ENCODE measurements around the gene KLRG1. TPM values are rescaled to one million over a fixed set of nuclear protein-coding genes. Genes with fewer than 3 reads are reported as not detected.
A peak's percentile ranks its signal among the peaks of the same experiment; 100 is the strongest.

KLRG1 gene
- total RNA-seq, 1 experiment from 2014 or later: 5.1 TPM

- DNase-seq (ENCODE audit: low read depth): no peak
These were observed 4.1 kb upstream of the KLRG1 start for GRCh38 chr12:8985213-8985754.

- no peak for DNase-seq (ENCODE audit: low read depth)
These were observed 2.2 kb upstream of the KLRG1 start for GRCh38 chr12:8987163-8987562.

GRCh38 chr12:8987685-8988084 lies 1.7 kb upstream of the KLRG1 start:
- DNase-seq (ENCODE audit: low read depth): no peak

- DNase-seq (ENCODE audit: low read depth): no peak
These were observed 2.3 kb downstream of the KLRG1 start for GRCh38 chr12:8991371-8992345.

- no peak for DNase-seq (ENCODE audit: low read depth)
These were observed 4.5 kb downstream of the KLRG1 start for GRCh38 chr12:8993827-8994226.

- no peak for DNase-seq (ENCODE audit: low read depth)
These were observed 5.9 kb downstream of the KLRG1 start for GRCh38 chr12:8995021-8995775.

- DNase-seq (ENCODE audit: low read depth): peak; percentile 68
These were observed 7.5 kb downstream of the KLRG1 start for GRCh38 chr12:8996682-8997405.

- DNase-seq (ENCODE audit: low read depth): no peak
These were observed 11.9 kb downstream of the KLRG1 start for GRCh38 chr12:9001233-9001632.

GRCh38 chr12:9002335-9002734 lies 13.0 kb downstream of the KLRG1 start:
- DNase-seq (ENCODE audit: low read depth): no peak

- no peak for DNase-seq (ENCODE audit: low read depth)
These were observed 33.2 kb downstream of the KLRG1 start for GRCh38 chr12:9022592-9022991.

GRCh38 chr12:9024512-9024911 lies 35.2 kb downstream of the KLRG1 start:
- no peak for DNase-seq (ENCODE audit: low read depth)

GRCh38 chr12:9027161-9028059 lies 38.1 kb downstream of the KLRG1 start:
- DNase-seq (ENCODE audit: low read depth): no peak

GRCh38 chr12:9030776-9031175 lies 41.4 kb downstream of the KLRG1 start:
- DNase-seq (ENCODE audit: low read depth): no peak

- no peak for DNase-seq (ENCODE audit: low read depth)
These were observed 43.0 kb downstream of the KLRG1 start for GRCh38 chr12:9032202-9032964.

- no peak for DNase-seq (ENCODE audit: low read depth)
These were observed 44.0 kb downstream of the KLRG1 start for GRCh38 chr12:9033265-9033887.

- no peak for DNase-seq (ENCODE audit: low read depth)
These were observed 44.7 kb downstream of the KLRG1 start for GRCh38 chr12:9034095-9034494.

GRCh38 chr12:9036227-9036626 lies 46.9 kb downstream of the KLRG1 start:
- no peak for DNase-seq (ENCODE audit: low read depth)

GRCh38 chr12:9037431-9037830 lies 48.1 kb downstream of the KLRG1 start:
- no peak for DNase-seq (ENCODE audit: low read depth)

- peak; percentile 44 for DNase-seq (ENCODE audit: low read depth)
These were observed 50.1 kb downstream of the KLRG1 start for GRCh38 chr12:9039397-9039977.
